MM.1S (cell line): ENCODE data around the gene MACROH2A2.

Source experiments
- DNase-seq: peaks from one replicate; pipeline ENCODE4 v3.0.0-alpha.2; 2015
- H2AFZ ChIP-seq: fragments of 300-600 bp; sonication (generic); 2 replicates; pipeline ENCODE4 v1.6.0; 2016; ENCODE audit warnings: antibody characterized with exemption, low read length
- H3F3A ChIP-seq: fragments of 300-600 bp; sonication (generic); 2 replicates; pipeline ENCODE4 v1.6.1; 2016; ENCODE audit warnings: mild to moderate bottlenecking, antibody characterized with exemption, low read length, moderate library complexity, mixed read lengths; ENCODE audit not compliant: insufficient read depth
- H3K27ac ChIP-seq: fragments of 300-600 bp; sonication (generic); 2 replicates; pipeline ENCODE4 v1.5.1; 2016; ENCODE audit warnings: mild to moderate bottlenecking, low read length
- H3K27me3 ChIP-seq: fragments of 300-600 bp; sonication (generic); replicated peaks from 2 replicates; pipeline ENCODE4 v1.6.0; 2016; ENCODE audit warnings: low read length; ENCODE audit not compliant: insufficient read depth
- H3K36me3 ChIP-seq: fragments of 300-600 bp; sonication (generic); replicated peaks from 2 replicates; pipeline ENCODE4 v1.6.1; 2016; ENCODE audit warnings: mild to moderate bottlenecking, low read length, mixed read lengths; ENCODE audit not compliant: insufficient read depth
- H3K4me1 ChIP-seq: fragments of 300-600 bp; sonication (generic); 2 replicates; pipeline ENCODE4 v1.6.1; 2016; ENCODE audit warnings: low read length, mixed read lengths
- H3K4me2 ChIP-seq: fragments of 300-600 bp; sonication (generic); 2 replicates; pipeline ENCODE4 v1.6.0; 2016; ENCODE audit warnings: low read depth, low read length
- H3K4me3 ChIP-seq: fragments of 300-600 bp; sonication (generic); 2 replicates; pipeline ENCODE4 v1.5.1; 2016; ENCODE audit warnings: low read length, mixed read lengths
- H3K79me2 ChIP-seq: fragments of 300-600 bp; sonication (generic); 2 replicates; pipeline ENCODE4 v1.6.1; 2016; ENCODE audit warnings: mixed run types, low read length, mixed read lengths
- H3K9ac ChIP-seq: fragments of 300-600 bp; sonication (generic); 2 replicates; pipeline ENCODE4 v1.6.1; 2016; ENCODE audit warnings: low read length, mixed read lengths
- H3K9me2 ChIP-seq: fragments of 300-600 bp; sonication (generic); replicated peaks from 2 replicates; pipeline ENCODE4 v1.6.1; 2016; ENCODE audit warnings: mild to moderate bottlenecking, low read length, mixed read lengths; ENCODE audit not compliant: insufficient read depth
- H3K9me3 ChIP-seq: fragments of 300-600 bp; sonication (generic); replicated peaks from 2 replicates; pipeline ENCODE4 v1.6.1; 2016; ENCODE audit warnings: mild to moderate bottlenecking, low read length, mixed read lengths; ENCODE audit not compliant: insufficient read depth
- H4K20me1 ChIP-seq: fragments of 300-600 bp; sonication (generic); 2 replicates; pipeline ENCODE4 v1.6.1; 2016; ENCODE audit warnings: mild to moderate bottlenecking, low read length, moderate library complexity, mixed read lengths; ENCODE audit not compliant: insufficient read depth
- CTCF ChIP-seq: fragments of 300-600 bp; sonication (generic); IDR thresholded peaks from 2 replicates; pipeline ENCODE4 v1.5.1; 2016; ENCODE audit warnings: antibody characterized with exemption, low read length, mixed read lengths
- EZH2 ChIP-seq: fragments of 300-600 bp; sonication (generic); optimal IDR thresholded peaks from 2 replicates; pipeline ENCODE3; 2017; ENCODE audit warnings: low read depth, mild to moderate bottlenecking, antibody characterized with exemption, low read length, mixed read lengths
- EZH2phosphoT487 ChIP-seq: fragments of 300-600 bp; sonication (generic); IDR thresholded peaks from 2 replicates; pipeline ENCODE4 v1.6.1; 2018; ENCODE audit warnings: antibody characterized with exemption, low read length

MACROH2A2 gene

GRCh38 chr10:70135046-70135445 is 82.4 kb downstream of the MACROH2A2 start:
- Histone ChIP-seq H3K4me3 (no peak overlapping the region), H3K9ac (no peak overlapping the region), H3K4me1 (peaks cover 5% of the 10 kb centered on the region), H3K4me2 (no peak overlapping the region), H2AFZ (no peak overlapping the region), H4K20me1 (no peaks in the 10 kb centered on the region), H3K9me2 (no peaks in the 10 kb centered on the region), H3F3A (no peaks in the 10 kb centered on the region), H3K36me3 (no peaks in the 10 kb centered on the region), H3K27ac (no peak overlapping the region), H3K9me3 (no peaks in the 10 kb centered on the region), H3K27me3 (no peaks in the 10 kb centered on the region), H3K79me2 (peaks cover 28% of the 10 kb centered on the region)
- no peak for DNase-seq
- no peak for TF ChIP-seq EZH2phosphoT487
- no peak for TF ChIP-seq EZH2
- TF ChIP-seq CTCF = no peak

- no peak overlapping the region for H3K4me2 ChIP-seq
Measured at GRCh38 chr10:70135684-70136083, 83.0 kb downstream of the MACROH2A2 start.

GRCh38 chr10:70137135-70137534 is 84.5 kb downstream of the MACROH2A2 start:
- no peaks in the 10 kb centered on the region for H3K36me3 ChIP-seq
- DNase-seq = no peak
- H3K9me3 ChIP-seq = no peaks in the 10 kb centered on the region
- no peak overlapping the region for H2AFZ ChIP-seq
- no peak overlapping the region for H3K27ac ChIP-seq
- H3K4me2 ChIP-seq = no peak overlapping the region
- no peaks in the 10 kb centered on the region for H4K20me1 ChIP-seq
- H3K4me1 ChIP-seq = peaks cover 5% of the 10 kb centered on the region
- H3K27me3 ChIP-seq = no peaks in the 10 kb centered on the region
- H3K4me3 ChIP-seq = no peak overlapping the region
- no peaks in the 10 kb centered on the region for H3F3A ChIP-seq
- peaks cover 7% of the 10 kb centered on the region for H3K79me2 ChIP-seq
- no peak for TF ChIP-seq CTCF
- no peak for TF ChIP-seq EZH2phosphoT487
- no peak for TF ChIP-seq EZH2
- no peak overlapping the region for H3K9ac ChIP-seq
- H3K9me2 ChIP-seq = no peaks in the 10 kb centered on the region

More at GRCh38 chr10:70135684-70136083, 83.0 kb downstream of the MACROH2A2 start:
- Histone ChIP-seq H3K9ac (no peak overlapping the region), H3K27me3 (no peaks in the 10 kb centered on the region), H3K9me2 (no peaks in the 10 kb centered on the region), H3K4me1 (peaks cover 5% of the 10 kb centered on the region), H4K20me1 (no peaks in the 10 kb centered on the region), H2AFZ (no peak overlapping the region), H3K79me2 (peaks cover 22% of the 10 kb centered on the region), H3K4me3 (no peak overlapping the region), H3K27ac (no peak overlapping the region), H3K36me3 (no peaks in the 10 kb centered on the region), H3F3A (no peaks in the 10 kb centered on the region), H3K9me3 (no peaks in the 10 kb centered on the region)
- TF ChIP-seq EZH2 = no peak
- no peak for TF ChIP-seq CTCF
- TF ChIP-seq EZH2phosphoT487 = no peak
- no peak for DNase-seq
